ENCODE results near the gene ZG16B.

GRCh38 chr16:2855536-2855935 is 25.4 kb downstream of the ZG16B start:
- TF ChIP-seq CTCF (IDR thresholded peaks at IDR 0.05) (no peak), EP300 (IDR thresholded peaks at IDR 0.05) (no peak), POLR2AphosphoS5 (IDR thresholded peaks at IDR 0.05) (no peak)
